IgD-negative memory B cell (primary cell): ENCODE results near the gene NOVA2. TPM values are rescaled to one million over a fixed set of nuclear protein-coding genes. Genes with fewer than 3 reads are reported as not detected.
A peak's percentile ranks its signal among the peaks of the same experiment; 100 is the strongest.

Experiments used
- H3K27ac Mint-ChIP-seq, 3 donors: one replicate each; pipeline ENCODE4 v1.8.0; 2020 to 2022; ENCODE audit warnings: mild to moderate bottlenecking in 3 of 3, mixed read lengths in 3 of 3, moderate library complexity in 1 of 3
- H3K27me3 Mint-ChIP-seq: one replicate; pipeline ENCODE4 v1.8.0; 2021; ENCODE audit warnings: mixed read lengths
- H3K36me3 Mint-ChIP-seq: one replicate; pipeline ENCODE4 v1.8.0; 2020; ENCODE audit warnings: mild to moderate bottlenecking, mixed read lengths
- H3K4me1 Mint-ChIP-seq, 3 donors: one replicate each; pipeline ENCODE4 v1.8.0; 2020 to 2022; ENCODE audit warnings: mixed read lengths in 3 of 3, mild to moderate bottlenecking in 1 of 3
- H3K4me3 Mint-ChIP-seq, 4 donors: one replicate each; pipeline ENCODE4 v1.8.0; 2020 to 2022; ENCODE audit warnings: mild to moderate bottlenecking in 4 of 4, mixed read lengths in 4 of 4, moderate library complexity in 3 of 4
- H3K9me3 Mint-ChIP-seq, 3 donors: one replicate each; pipeline ENCODE4 v1.8.0; 2020 to 2021; ENCODE audit warnings: mixed read lengths in 3 of 3, mild to moderate bottlenecking in 1 of 3
- polyA plus RNA-seq: library from polyadenylated mRNA; unstranded; fragments of 300-500 nt; fragmentation: Illumina TruSeq; gene quantifications from one replicate; pipeline ENCODE4 v1.2.3, GENCODE V29; 2021

The NOVA2 gene
- polyA plus RNA-seq, 1 donor from 2014 or later: not detected

DNA sequence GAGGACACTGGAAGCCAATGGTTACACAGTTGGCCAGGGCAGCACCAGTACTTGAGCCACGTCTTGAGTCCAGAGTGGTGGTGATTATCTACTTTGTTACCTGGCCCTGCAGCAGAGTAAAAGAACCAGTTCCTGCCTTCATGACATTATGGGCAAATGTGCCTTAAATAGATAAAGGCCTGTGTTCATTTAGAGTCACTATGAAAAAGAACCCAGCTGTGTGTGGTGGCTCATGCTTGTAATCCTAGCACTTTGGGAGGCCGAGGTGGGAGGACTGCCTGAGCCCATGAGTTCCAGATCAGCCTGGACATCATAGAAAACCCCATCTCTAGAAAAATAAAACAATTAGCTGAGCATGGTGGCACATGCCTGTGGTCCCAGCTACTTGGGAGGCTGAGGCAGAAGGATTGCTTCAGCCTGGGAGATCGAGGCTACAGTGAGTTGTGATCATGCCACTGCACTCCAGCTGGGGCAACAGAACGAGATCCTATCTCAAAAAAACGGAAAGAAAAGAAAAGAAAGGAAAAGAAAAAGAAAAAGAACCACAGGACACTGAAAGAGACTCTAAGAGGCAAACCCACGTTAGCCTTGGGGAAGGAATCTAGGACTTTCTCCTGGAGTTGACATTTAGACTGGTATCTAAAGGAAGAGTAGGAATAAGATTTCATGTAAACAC is 84.3 kb downstream of the NOVA2 start:
- Mint-ChIP-seq H3K9me3 (no peaks in the 10 kb centered on the region), H3K4me1 (peaks cover 4 to 22% (median 14%) of the 10 kb centered on the region in 3 donors), H3K4me3 (peak overlapping the region in 1 of 4 donors; percentile 48), H3K27ac (peak overlapping the region in 2 of 3 donors; percentile 17 to 78), H3K36me3 (peaks cover 2% of the 10 kb centered on the region), H3K27me3 (no peaks in the 10 kb centered on the region)

DNA sequence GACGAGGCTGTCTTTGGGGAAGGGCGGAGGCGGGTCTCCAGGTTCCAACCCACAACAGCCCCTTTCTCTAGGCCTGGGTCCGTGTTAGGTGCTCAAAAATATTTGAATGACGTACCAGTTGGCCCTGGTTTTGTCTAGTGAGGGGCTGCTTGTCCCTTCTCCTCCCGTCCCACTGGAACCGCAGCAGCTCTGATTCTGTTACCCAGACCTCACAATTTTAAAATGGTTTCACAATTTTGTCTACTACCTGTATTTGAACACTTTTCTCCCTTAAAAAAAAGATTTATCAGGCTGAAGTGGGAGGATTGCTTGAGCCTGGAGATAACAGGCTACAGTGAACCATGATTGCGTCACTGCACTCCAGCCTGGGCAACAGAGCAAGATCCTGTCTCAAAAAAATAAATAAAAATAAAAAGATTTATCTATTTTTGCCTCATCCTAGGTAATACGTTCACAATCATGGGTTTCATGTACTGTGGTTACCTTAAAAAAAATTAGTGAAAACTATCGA is 86.4 kb downstream of the NOVA2 start:
- H3K27ac Mint-ChIP-seq: peak overlapping the region; percentile 97 to 98 (median 98)
- H3K4me3 Mint-ChIP-seq: peak overlapping the region; percentile 97 to 100 (median 98)
- peaks cover 3% of the 10 kb centered on the region for H3K27me3 Mint-ChIP-seq
- peaks cover 7% of the 10 kb centered on the region for H3K36me3 Mint-ChIP-seq
- H3K9me3 Mint-ChIP-seq: no peaks in the 10 kb centered on the region
- H3K4me1 Mint-ChIP-seq: peaks cover 8 to 22% (median 13%) of the 10 kb centered on the region in 3 donors

DNA sequence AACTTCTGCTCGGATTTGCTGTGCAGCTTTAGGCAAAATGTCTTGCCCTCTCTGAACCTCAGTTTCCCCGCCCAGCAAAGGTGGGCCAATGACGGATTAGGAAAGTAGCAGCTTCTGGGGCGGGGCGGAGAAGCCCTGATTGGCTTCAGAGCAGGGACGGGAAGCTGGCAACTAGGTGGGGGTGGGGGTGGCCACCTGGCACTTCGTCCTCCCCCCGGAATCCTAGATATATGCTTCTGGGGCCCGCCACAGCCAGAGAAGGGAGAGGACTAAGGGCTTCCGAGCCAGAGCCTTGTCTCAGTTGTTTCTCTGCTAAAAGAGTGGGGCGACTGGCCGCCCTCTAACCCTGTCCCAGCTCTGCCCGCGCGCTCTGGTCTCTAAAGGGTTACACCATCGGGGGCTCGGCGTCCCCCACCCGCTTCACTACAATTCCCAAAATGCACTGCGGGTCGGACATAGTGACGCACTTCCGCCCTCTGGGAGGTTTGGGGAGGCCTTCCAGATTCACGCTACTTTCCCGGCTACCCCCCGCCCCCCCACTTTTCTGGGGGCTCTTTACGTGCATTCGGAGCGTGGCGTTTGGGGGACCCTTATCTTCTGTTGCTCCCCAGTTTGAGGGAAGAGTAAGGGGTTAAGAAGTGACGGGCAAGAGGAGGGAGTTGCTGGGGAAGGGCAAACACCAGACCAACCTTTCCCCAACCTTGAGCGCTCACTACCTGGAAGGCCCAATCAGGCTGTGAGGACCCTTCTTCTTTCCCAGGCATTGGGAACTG is 87.1 kb downstream of the NOVA2 start:
- H3K4me3 Mint-ChIP-seq: peak overlapping the region; percentile 97 to 100 (median 98)

DNA sequence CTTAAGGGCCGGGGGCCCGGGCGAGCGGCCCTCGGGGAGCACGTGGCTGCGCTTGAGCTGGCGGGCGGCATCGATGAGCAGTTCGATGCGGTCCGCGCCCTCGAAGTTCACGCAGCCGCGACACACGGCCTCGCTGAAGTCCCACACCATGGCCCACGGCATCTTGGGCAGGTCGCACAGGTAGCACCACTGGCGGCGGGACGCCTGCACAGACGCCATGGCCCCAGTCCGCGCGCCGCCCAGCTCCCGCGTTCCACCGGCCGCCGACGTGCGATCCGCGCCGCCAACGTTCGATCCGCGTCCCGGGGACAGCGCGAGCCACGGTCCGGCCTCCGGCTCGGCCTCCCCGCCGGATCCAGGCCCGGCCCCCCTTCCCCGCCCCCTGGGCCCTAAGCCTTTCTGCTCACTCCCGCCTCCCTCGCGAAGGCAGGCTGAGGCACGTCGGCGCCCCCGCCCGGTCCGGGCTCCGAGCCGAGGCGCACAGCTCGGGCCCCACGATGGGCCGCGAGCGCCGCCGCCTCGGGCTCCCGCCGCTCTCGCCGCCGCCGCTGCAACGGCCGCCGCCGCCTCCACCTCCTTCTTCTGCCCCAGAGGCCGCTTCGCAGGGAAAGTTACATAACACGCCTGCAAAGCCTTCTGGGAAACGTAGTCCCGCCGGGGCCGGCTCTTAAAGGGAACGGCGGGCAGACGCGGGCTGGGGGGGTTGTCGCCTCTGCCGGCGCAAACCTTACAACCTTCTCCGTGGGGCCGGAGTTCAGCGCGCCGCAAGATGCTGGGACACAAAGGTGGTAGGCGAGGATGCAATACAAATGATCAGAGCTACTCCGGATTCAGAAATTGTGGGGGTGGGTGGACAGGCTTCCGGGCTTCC is 87.9 kb downstream of the NOVA2 start, which contains the start of gene IRF2BP1:
Gene IRF2BP1, minus strand, starts transcription at position 586 of the 871 bp plus-strand sequence. Its CDS starts 367 bp downstream, at position 219.
- Mint-ChIP-seq H3K4me1 (peaks cover 9 to 22% (median 15%) of the 10 kb centered on the region in 3 donors), H3K4me3 (peak within 1 kb of the TSS; percentile 97 to 100 (median 98))

More for the DNA sequence above, 87.1 kb downstream of the NOVA2 start:
- H3K9me3 Mint-ChIP-seq: no peaks in the 10 kb centered on the region
- peaks cover 3% of the 10 kb centered on the region for H3K27me3 Mint-ChIP-seq
- H3K27ac Mint-ChIP-seq: peak overlapping the region; percentile 97 to 98 (median 98)
- H3K4me1 Mint-ChIP-seq: peaks cover 8 to 22% (median 13%) of the 10 kb centered on the region in 3 donors
- peaks cover 7% of the 10 kb centered on the region for H3K36me3 Mint-ChIP-seq

DNA sequence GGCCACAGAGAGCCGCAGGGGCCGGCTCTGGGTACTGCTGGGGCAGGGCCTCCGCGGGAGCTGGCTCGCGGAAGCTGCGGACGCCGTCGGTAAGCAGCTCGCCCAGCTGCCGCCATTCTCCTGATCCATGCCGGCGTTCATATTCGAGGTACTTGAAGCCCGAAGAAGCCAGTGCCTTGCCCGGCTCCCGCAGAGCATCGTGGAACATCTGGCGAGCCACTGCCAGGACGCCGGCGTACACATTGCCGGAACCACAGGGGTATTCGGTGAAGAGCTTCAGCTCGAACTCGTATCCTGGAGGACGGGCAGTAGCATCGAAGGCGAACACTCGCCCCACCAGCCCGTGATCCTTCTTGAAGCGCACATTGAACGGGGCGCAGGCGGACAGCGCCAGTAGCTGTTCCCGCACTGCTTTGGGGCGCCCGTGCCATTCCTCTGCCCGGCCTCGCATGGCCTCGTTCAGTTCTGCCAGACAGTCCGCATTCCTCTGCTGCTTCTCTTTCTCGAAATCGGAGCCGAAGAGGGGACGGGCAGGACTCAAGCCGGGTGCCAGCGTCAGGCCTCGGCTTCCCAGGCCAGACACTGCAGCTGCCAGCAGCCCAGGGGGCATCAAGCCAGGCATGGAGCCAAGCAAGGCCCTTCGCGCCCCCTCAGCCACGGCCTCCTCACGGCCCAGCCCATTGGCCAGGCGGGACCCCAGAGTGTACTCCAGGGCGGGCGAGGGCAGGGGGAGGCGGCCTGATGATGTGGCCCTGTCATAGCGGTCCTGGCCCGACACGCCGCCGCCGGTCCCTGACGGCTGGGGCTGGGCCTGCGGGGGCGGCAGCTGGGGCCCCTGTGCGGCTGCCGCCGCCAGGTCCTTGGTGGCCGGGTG is 88.7 kb downstream of the NOVA2 start:
- H3K4me1 Mint-ChIP-seq: peaks cover 9 to 22% (median 15%) of the 10 kb centered on the region in 3 donors
- H3K27me3 Mint-ChIP-seq: peaks cover 7% of the 10 kb centered on the region
- H3K9me3 Mint-ChIP-seq: no peaks in the 10 kb centered on the region
- H3K4me3 Mint-ChIP-seq: peak overlapping the region; percentile 29 to 54 (median 52)
- no peak overlapping the region for H3K27ac Mint-ChIP-seq
- peaks cover 7% of the 10 kb centered on the region for H3K36me3 Mint-ChIP-seq

More for the DNA sequence above, 87.9 kb downstream of the NOVA2 start, which contains the start of gene IRF2BP1:
- peaks cover 4% of the 10 kb centered on the region for H3K27me3 Mint-ChIP-seq
- H3K9me3 Mint-ChIP-seq: no peaks in the 10 kb centered on the region
- peak within 1 kb of the TSS; percentile 97 to 98 (median 98) for H3K27ac Mint-ChIP-seq
- H3K36me3 Mint-ChIP-seq: peaks cover 7% of the 10 kb centered on the region

DNA sequence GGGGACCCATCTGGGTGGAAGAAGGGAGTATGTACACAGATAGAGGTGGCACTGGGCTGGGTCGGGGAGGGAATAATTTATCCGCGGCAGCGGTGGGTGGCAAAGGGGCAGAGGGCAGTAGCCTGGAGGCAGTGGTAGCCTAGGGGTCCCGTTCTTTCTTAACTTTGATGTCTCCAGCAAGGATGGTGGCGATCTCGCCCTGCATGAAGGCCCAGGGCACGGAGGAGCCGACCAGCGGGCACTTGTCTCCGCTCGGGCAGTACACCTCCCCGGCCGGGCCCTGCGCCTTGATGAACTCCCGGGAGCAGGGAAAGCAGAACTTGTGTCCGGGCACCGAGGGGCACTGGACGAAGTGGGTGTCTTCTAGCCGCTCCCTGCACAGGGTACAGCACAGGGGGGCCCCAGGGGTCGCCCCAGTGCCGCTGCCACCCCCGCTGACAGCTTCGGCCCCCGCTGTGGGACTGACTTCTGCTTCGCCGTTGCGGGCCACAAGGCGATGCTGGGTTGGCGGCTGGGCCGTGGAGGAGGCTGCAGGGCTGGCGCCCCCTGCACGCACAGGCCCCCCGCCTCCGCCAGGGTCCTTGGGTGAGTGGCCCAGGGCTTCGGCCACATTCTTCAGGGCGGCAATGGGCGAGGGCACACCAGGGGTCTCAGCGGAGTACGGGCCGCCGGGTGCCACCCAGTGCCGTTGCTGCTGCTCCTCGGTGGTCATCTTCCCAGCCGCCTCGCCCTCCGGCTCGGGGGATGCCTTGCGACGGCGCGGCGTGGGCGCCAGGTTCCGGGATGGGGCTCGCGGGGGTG is 89.6 kb downstream of the NOVA2 start:
- H3K4me3 Mint-ChIP-seq: peak overlapping the region in 2 of 4 donors; percentile 4 to 97
- H3K27me3 Mint-ChIP-seq: peaks cover 11% of the 10 kb centered on the region
- no peak overlapping the region for H3K27ac Mint-ChIP-seq
- peaks cover 9 to 17% (median 15%) of the 10 kb centered on the region in 3 donors for H3K4me1 Mint-ChIP-seq
- peaks cover 7% of the 10 kb centered on the region for H3K36me3 Mint-ChIP-seq
- H3K9me3 Mint-ChIP-seq: no peaks in the 10 kb centered on the region

Other genes starting within 250 kb of the NOVA2 start
- 23.7 TPM for gene FBXO46, start 243.0 kb downstream of the NOVA2 start, polyA plus RNA-seq
- not detected for gene MEIOSIN, start 240.4 kb downstream of the NOVA2 start, polyA plus RNA-seq
- 0.41 TPM for gene SIX5, start 204.6 kb downstream of the NOVA2 start, polyA plus RNA-seq
- 1.6 TPM for gene DMPK, start 191.4 kb downstream of the NOVA2 start, polyA plus RNA-seq
- 16.7 TPM for gene DMWD, start 181.0 kb downstream of the NOVA2 start, polyA plus RNA-seq
- gene RSPH6A, start 158.6 kb downstream of the NOVA2 start, polyA plus RNA-seq: not detected
- gene SYMPK, start 110.7 kb downstream of the NOVA2 start, polyA plus RNA-seq: 26.8 TPM
- gene FOXA3, start 109.5 kb downstream of the NOVA2 start, polyA plus RNA-seq: not detected
- 10.0 TPM for gene IRF2BP1, start 87.7 kb downstream of the NOVA2 start, polyA plus RNA-seq
- gene MYPOP, start 71.3 kb downstream of the NOVA2 start, polyA plus RNA-seq: 0.70 TPM
- gene NANOS2, start 59.1 kb downstream of the NOVA2 start, polyA plus RNA-seq: not detected
- 8.7 TPM for gene CCDC61, start 21.6 kb upstream of the NOVA2 start, polyA plus RNA-seq
- gene PGLYRP1, start 49.2 kb upstream of the NOVA2 start, polyA plus RNA-seq: not detected
- gene IGFL4, start 67.1 kb upstream of the NOVA2 start, polyA plus RNA-seq: not detected
- not detected for gene IGFL3, start 150.8 kb upstream of the NOVA2 start, polyA plus RNA-seq
- not detected for gene IGFL2, start 174.4 kb upstream of the NOVA2 start, polyA plus RNA-seq